Body of pancreas (tissue), 4 donors: ENCODE data around the gene HABP2. TPM values are rescaled to one million over a fixed set of nuclear protein-coding genes. Genes with fewer than 3 reads are reported as not detected.

Experiments
- ATAC-seq: fragments of 150-250 bp; one replicate; pipeline ENCODE4 v1.9.1; 2016
- DNase-seq, 4 donors: peaks; one replicate each; pipeline ENCODE4 v3.0.0-alpha.2; 2019
- H3K27ac ChIP-seq, 4 donors: fragments of 200-600 bp; sonication (generic); 1 replicate in 3 of 4; 2 replicates in 1 of 4; pipeline versions ENCODE4 v1.5.1 to v1.6.1; 2016 to 2019; ENCODE audit warnings: mild to moderate bottlenecking in 1 of 4, mixed read lengths in 1 of 4, moderate library complexity in 1 of 4
- H3K27me3 ChIP-seq, 2 donors: fragments of 200-600 bp; sonication (generic); one replicate each; pipeline ENCODE4 v1.6.0; 2016; ENCODE audit warnings: mild to moderate bottlenecking in 1 of 2
- H3K36me3 ChIP-seq, 2 donors: fragments of 200-600 bp; sonication (generic); replicated peaks in 1 of 2; 2 replicates each; pipeline ENCODE4 v1.5.1; 2016; ENCODE audit warnings: low read depth in 2 of 2; ENCODE audit not compliant: insufficient read depth in 1 of 2
- H3K4me1 ChIP-seq: fragments of 200-600 bp; sonication (generic); one replicate; pipeline ENCODE4 v1.6.0; 2016
- H3K4me3 ChIP-seq, 2 donors: fragments of 200-600 bp; sonication (generic); 1 replicate in 1 of 2; 2 replicates in 1 of 2; pipeline ENCODE4 v1.5.1; 2016 to 2019
- H3K9me3 ChIP-seq, 3 donors: fragments of 200-600 bp; sonication (generic); 1 replicate in 2 of 3; 2 replicates in 1 of 3; pipeline ENCODE4 v1.5.1; 2016
- CTCF ChIP-seq, 7 experiments: fragments of 450-650 bp in 4 of 7; fragments of 200-600 bp in 3 of 7; sonication (generic) in 3 of 7; IDR thresholded peaks; one replicate each; pipeline ENCODE4 v1.5.1; 2016 to 2019; ENCODE audit warnings: antibody characterized with exemption in 7 of 7
- POLR2A ChIP-seq, 3 donors: fragments of 450-650 bp; IDR thresholded peaks; one replicate each; pipeline ENCODE4 v1.6.1; 2016; ENCODE audit warnings: antibody characterized with exemption in 3 of 3, mild to moderate bottlenecking in 2 of 3
- WGBS, 2 donors: methylation state at CpG; one replicate each; pipeline ENCODE4 v1.1.5; 2017; 5-methylcytosine and 5-hydroxymethylcytosine counted together
- intact Hi-C: fragments of 100-400 bp; cut with DNase I; formaldehyde crosslinking; loops from one replicate; pipeline ENCODE4 v1.15.1; 2023
- total RNA-seq, 2 donors: library from RNA; depleted of rRNA; stranded (reverse); fragments of >200 nt; gene quantifications; one replicate each; pipeline ENCODE4 v1.1.0, GENCODE V29; 2016

HABP2 gene
- total RNA-seq, 2 donors from 2014 or later, result 9.2 to 10.6 TPM

GRCh38 chr10:113604572-113604971 is 51.7 kb downstream of the HABP2 start:
- Histone ChIP-seq H3K4me3 (no peak overlapping the region), H3K9me3 (no peaks in the 10 kb centered on the region), H3K27me3 (no peaks in the 10 kb centered on the region), H3K27ac (no peak overlapping the region), H3K36me3 (no peaks in the 10 kb centered on the region), H3K4me1 (peaks cover 3% of the 10 kb centered on the region)
- DNase-seq (no peak), ATAC-seq (no peak)
- intact Hi-C loops, result no loop called here
- WGBS, 2 donors, result 91 to 94% methylated on average over 8 to 12 of the region's 12 CpGs
- TF ChIP-seq POLR2A (IDR thresholded peaks at IDR 0.05), result no peak
- no peak for TF ChIP-seq CTCF (IDR thresholded peaks at IDR 0.05)

GRCh38 chr10:113605268-113605978 is 52.6 kb downstream of the HABP2 start:
- H3K9me3 ChIP-seq, result no peaks in the 10 kb centered on the region

GRCh38 chr10:113609704-113610108 is 56.9 kb downstream of the HABP2 start:
- no peaks in the 10 kb centered on the region for H3K9me3 ChIP-seq
- peaks cover 21% of the 10 kb centered on the region for H3K4me1 ChIP-seq
- WGBS, 2 donors, result 84 to 86% methylated on average over 4 of the region's 4 CpGs
- H3K36me3 ChIP-seq, result no peaks in the 10 kb centered on the region
- DNase-seq (no peak), ATAC-seq (no peak)
- no peak overlapping the region for H3K4me3 ChIP-seq
- no peak overlapping the region for H3K27ac ChIP-seq
- intact Hi-C loops, result no loop called here
- no peaks in the 10 kb centered on the region for H3K27me3 ChIP-seq
- TF ChIP-seq CTCF (IDR thresholded peaks at IDR 0.05) (no peak), POLR2A (IDR thresholded peaks at IDR 0.05) (no peak)

More at GRCh38 chr10:113605268-113605978, 52.6 kb downstream of the HABP2 start:
- Histone ChIP-seq H3K4me1 (peaks cover 3% of the 10 kb centered on the region), H3K27ac (no peak overlapping the region), H3K4me3 (no peak overlapping the region), H3K36me3 (no peaks in the 10 kb centered on the region), H3K27me3 (no peaks in the 10 kb centered on the region)
- TF ChIP-seq POLR2A (IDR thresholded peaks at IDR 0.05) (no peak), CTCF (IDR thresholded peaks at IDR 0.05) (no peak)
- intact Hi-C loops, result no loop called here
- WGBS, 2 donors, result 59 to 61% methylated on average over 13 of the region's 13 CpGs
- DNase-seq (no peak), ATAC-seq (no peak)

- Histone ChIP-seq H3K27me3 (no peaks in the 10 kb centered on the region), H3K9me3 (no peaks in the 10 kb centered on the region), H3K4me3 (no peak overlapping the region), H3K36me3 (no peaks in the 10 kb centered on the region), H3K4me1 (peaks cover 19% of the 10 kb centered on the region), H3K27ac (peak overlapping the region in 3 of 4 donors; percentile 49 to 63 (median 62))
- peak in 2 of 4 donors; percentile 10 to 19 for DNase-seq
- intact Hi-C loops, result no loop called here
- WGBS, 2 donors, result 65 to 66% methylated on average over 26 of the region's 26 CpGs
- no peak for TF ChIP-seq CTCF (IDR thresholded peaks at IDR 0.05)
- no peak for TF ChIP-seq POLR2A (IDR thresholded peaks at IDR 0.05)
- peak; percentile 62 for ATAC-seq
Observed at GRCh38 chr10:113610631-113611601, 58.1 kb downstream of the HABP2 start.
